Measurements from ENCODE around the gene CFAP58. TPM values are rescaled to one million over a fixed set of nuclear protein-coding genes. Genes with fewer than 3 reads are reported as not detected.

Gene CFAP58
- total RNA-seq, 4 donors from 2014 or later: 0.13 to 0.36 (median 0.27) TPM; not detected in 1

- ATAC-seq (peak; percentile 82 to 85), DNase-seq (no peak)
- Histone ChIP-seq H3K36me3 (no peaks in the 10 kb centered on the region), H3K27ac (peak overlapping the region; percentile 55 to 63 (median 60)), H3K9me3 (no peaks in the 10 kb centered on the region), H3K27me3 (no peaks in the 10 kb centered on the region), H3K4me3 (peak overlapping the region in 3 of 4 donors; percentile 7 to 27 (median 9)), H3K4me1 (peaks cover 11 to 22% of the 10 kb centered on the region in 2 donors)
- TF ChIP-seq CTCF (IDR thresholded peaks at IDR 0.05 in 4 of 5, conservative IDR thresholded peaks at IDR 0.05 in 1 of 5) (peak; percentile 58 to 75 (median 72)), POLR2A (IDR thresholded peaks at IDR 0.05) (no peak)
- intact Hi-C loops (cut with DNase I; ENCODE audit: low total_unique reads) (loop anchor here (1.0 kb wide), 2 partner anchors 45 to 59 kb away; no protein-coding TSS in a partner anchor), in situ Hi-C loops (cut with MboI; ENCODE audit: low sequenced_read_pairs in 4 of 4) (no loop called here)
Observed at GRCh38 chr10:104350127-104350635, 3.5 kb upstream of the CFAP58 start.

GRCh38 chr10:104351061-104351702 lies 2.5 kb upstream of the CFAP58 start:
- H3K27me3 ChIP-seq: no peaks in the 10 kb centered on the region
- H3K36me3 ChIP-seq: no peaks in the 10 kb centered on the region
- intact Hi-C loops (cut with DNase I; ENCODE audit: low total_unique reads): no loop called here
- no peak for ATAC-seq
- in situ Hi-C loops (cut with MboI; ENCODE audit: low sequenced_read_pairs in 4 of 4): no loop called here
- DNase-seq: no peak
- no peak overlapping the region for H3K4me3 ChIP-seq
- no peaks in the 10 kb centered on the region for H3K9me3 ChIP-seq
- peaks cover 11 to 22% of the 10 kb centered on the region in 2 donors for H3K4me1 ChIP-seq
- TF ChIP-seq CTCF (IDR thresholded peaks at IDR 0.05 in 4 of 5, conservative IDR thresholded peaks at IDR 0.05 in 1 of 5) (no peak), POLR2A (IDR thresholded peaks at IDR 0.05) (no peak)
- no peak overlapping the region for H3K27ac ChIP-seq

GRCh38 chr10:104351919-104352318 lies 1.7 kb upstream of the CFAP58 start:
- intact Hi-C loops (cut with DNase I; ENCODE audit: low total_unique reads) (loop anchor here (2.0 kb wide), 1 partner anchor 231 kb away; no protein-coding TSS in a partner anchor), in situ Hi-C loops (cut with MboI; ENCODE audit: low sequenced_read_pairs in 4 of 4) (no loop called here)
- H3K9me3 ChIP-seq: no peaks in the 10 kb centered on the region
- H3K4me3 ChIP-seq: no peak overlapping the region
- ATAC-seq (no peak), DNase-seq (no peak)
- H3K27ac ChIP-seq: no peak overlapping the region
- no peaks in the 10 kb centered on the region for H3K27me3 ChIP-seq
- H3K36me3 ChIP-seq: no peaks in the 10 kb centered on the region
- TF ChIP-seq POLR2A (IDR thresholded peaks at IDR 0.05) (no peak), CTCF (IDR thresholded peaks at IDR 0.05 in 4 of 5, conservative IDR thresholded peaks at IDR 0.05 in 1 of 5) (no peak)
- peaks cover 11 to 22% of the 10 kb centered on the region in 2 donors for H3K4me1 ChIP-seq

GRCh38 chr10:104359811-104360210 lies 6.2 kb downstream of the CFAP58 start:
- no peak overlapping the region for H3K4me3 ChIP-seq
- no peaks in the 10 kb centered on the region for H3K27me3 ChIP-seq
- DNase-seq (no peak), ATAC-seq (no peak)
- H3K4me1 ChIP-seq: no peaks in the 10 kb centered on the region
- no peaks in the 10 kb centered on the region for H3K36me3 ChIP-seq
- no peak for TF ChIP-seq POLR2A (IDR thresholded peaks at IDR 0.05)
- no peak for TF ChIP-seq CTCF (IDR thresholded peaks at IDR 0.05 in 4 of 5, conservative IDR thresholded peaks at IDR 0.05 in 1 of 5)
- H3K9me3 ChIP-seq: no peaks in the 10 kb centered on the region
- in situ Hi-C loops (cut with MboI; ENCODE audit: low sequenced_read_pairs in 4 of 4) (no loop called here), intact Hi-C loops (cut with DNase I; ENCODE audit: low total_unique reads) (no loop called here)
- no peak overlapping the region for H3K27ac ChIP-seq
